HG03045 (cell line): ENCODE data around the gene CCDC116.

ENCODE experiments used
- ATAC-seq: cut with Tn5 transposase; IDR thresholded peaks from one replicate; pipeline ENCODE4 v1.9.1; 2021; ENCODE audit warnings: mild to moderate bottlenecking, moderate library complexity; ENCODE audit not compliant: unreplicated experiment

Gene CCDC116

GRCh38 chr22:21679383-21679782, 46.8 kb downstream of the CCDC116 start:
- no peak for ATAC-seq

GRCh38 chr22:21680830-21681565, 48.4 kb downstream of the CCDC116 start:
- no peak for ATAC-seq

- ATAC-seq, result no peak
These were observed 49.2 kb downstream of the CCDC116 start for GRCh38 chr22:21681566-21682370.

GRCh38 chr22:21682385-21683175, 50.0 kb downstream of the CCDC116 start:
- no peak for ATAC-seq

GRCh38 chr22:21683401-21683811, 50.8 kb downstream of the CCDC116 start:
- no peak for ATAC-seq

GRCh38 chr22:21684492-21685163, 52.1 kb downstream of the CCDC116 start:
- no peak for ATAC-seq

GRCh38 chr22:21685164-21685513, 52.6 kb downstream of the CCDC116 start:
- ATAC-seq, result no peak

GRCh38 chr22:21686193-21686608, 53.6 kb downstream of the CCDC116 start:
- no peak for ATAC-seq
